ENCODE results near the gene COL6A6.

COL6A6 gene, protein sequence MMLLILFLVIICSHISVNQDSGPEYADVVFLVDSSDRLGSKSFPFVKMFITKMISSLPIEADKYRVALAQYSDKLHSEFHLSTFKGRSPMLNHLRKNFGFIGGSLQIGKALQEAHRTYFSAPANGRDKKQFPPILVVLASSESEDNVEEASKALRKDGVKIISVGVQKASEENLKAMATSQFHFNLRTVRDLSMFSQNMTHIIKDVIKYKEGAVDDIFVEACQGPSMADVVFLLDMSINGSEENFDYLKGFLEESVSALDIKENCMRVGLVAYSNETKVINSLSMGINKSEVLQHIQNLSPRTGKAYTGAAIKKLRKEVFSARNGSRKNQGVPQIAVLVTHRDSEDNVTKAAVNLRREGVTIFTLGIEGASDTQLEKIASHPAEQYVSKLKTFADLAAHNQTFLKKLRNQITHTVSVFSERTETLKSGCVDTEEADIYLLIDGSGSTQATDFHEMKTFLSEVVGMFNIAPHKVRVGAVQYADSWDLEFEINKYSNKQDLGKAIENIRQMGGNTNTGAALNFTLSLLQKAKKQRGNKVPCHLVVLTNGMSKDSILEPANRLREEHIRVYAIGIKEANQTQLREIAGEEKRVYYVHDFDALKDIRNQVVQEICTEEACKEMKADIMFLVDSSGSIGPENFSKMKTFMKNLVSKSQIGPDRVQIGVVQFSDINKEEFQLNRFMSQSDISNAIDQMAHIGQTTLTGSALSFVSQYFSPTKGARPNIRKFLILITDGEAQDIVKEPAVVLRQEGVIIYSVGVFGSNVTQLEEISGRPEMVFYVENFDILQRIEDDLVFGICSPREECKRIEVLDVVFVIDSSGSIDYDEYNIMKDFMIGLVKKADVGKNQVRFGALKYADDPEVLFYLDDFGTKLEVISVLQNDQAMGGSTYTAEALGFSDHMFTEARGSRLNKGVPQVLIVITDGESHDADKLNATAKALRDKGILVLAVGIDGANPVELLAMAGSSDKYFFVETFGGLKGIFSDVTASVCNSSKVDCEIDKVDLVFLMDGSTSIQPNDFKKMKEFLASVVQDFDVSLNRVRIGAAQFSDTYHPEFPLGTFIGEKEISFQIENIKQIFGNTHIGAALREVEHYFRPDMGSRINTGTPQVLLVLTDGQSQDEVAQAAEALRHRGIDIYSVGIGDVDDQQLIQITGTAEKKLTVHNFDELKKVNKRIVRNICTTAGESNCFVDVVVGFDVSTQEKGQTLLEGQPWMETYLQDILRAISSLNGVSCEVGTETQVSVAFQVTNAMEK (N-terminal part only)
- total RNA-seq: 0 to 0.14 reads per million in 2 donors

- DNase-seq: no peak
Observed at GRCh38 chr3:130516645-130517512, at the start of gene COL6A6. Gene COL6A6, plus strand, starts transcription at chr3:130517177. Its CDS starts 43,188 bp downstream, at chr3:130560365.

- no peak for DNase-seq
Observed at GRCh38 chr3:130468311-130468710, 48.7 kb upstream of the COL6A6 start.

DNA sequence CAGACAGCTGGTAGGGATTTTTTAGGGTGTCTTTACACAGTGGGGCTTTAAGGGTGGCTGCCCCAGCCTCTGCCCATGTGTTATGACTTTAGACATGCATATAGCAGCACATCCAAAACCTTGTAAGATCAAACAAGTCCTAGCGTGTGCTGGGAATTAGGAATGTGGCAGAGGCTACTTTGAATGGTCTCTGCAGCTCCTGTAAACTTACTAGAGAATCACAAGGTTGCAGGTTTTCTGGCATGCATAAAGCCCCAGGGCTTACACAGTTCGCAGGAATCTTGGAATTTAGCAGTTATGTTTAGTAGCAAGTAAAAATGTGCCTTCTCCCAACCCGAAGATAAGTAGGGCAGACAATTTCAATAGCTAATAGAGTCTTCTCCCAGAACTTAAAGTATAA, 46.9 kb upstream of the COL6A6 start:
- no peak for DNase-seq

DNA sequence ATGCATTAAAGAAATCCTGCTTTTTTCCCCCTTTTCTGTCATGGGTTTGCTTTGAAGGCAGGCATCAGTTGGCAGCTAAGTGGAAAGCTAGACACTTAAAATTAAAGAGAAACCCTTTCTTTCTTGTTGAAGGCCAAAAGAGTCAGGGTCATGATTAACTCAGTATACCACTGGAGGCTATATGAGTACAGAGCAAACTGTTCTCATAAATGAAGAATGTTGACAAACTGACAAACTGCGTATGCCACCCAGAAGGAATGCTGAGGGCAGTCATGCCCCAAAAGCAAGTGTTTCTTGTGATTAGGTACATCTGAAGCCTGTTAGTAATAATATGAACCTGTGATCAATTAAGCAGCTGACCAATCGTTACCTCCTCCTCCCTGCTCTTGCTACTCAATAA, 43.6 kb upstream of the COL6A6 start:
- no peak for DNase-seq

DNA sequence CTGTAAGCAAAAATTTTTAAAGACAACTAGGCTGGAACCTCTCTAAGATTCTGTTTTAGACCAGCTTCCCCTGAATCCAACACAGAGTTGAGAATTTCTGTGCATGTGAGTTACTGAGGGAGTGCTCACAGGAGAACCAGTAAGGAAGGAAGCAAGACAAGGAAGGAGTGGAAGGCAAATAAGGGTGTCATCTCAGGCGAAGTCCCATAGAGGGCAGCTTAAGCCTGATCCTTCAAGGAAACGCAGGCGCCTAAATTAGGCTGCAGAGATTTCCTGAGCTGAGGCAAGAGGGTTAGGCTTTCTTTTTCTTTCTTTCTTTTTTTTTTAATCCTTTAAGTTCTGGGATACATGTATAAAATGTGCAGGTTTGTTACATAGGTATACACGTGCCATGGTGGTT, 36.2 kb upstream of the COL6A6 start:
- no peak for DNase-seq

GRCh38 chr3:130488288-130488687, 28.7 kb upstream of the COL6A6 start:
- DNase-seq: no peak

DNA sequence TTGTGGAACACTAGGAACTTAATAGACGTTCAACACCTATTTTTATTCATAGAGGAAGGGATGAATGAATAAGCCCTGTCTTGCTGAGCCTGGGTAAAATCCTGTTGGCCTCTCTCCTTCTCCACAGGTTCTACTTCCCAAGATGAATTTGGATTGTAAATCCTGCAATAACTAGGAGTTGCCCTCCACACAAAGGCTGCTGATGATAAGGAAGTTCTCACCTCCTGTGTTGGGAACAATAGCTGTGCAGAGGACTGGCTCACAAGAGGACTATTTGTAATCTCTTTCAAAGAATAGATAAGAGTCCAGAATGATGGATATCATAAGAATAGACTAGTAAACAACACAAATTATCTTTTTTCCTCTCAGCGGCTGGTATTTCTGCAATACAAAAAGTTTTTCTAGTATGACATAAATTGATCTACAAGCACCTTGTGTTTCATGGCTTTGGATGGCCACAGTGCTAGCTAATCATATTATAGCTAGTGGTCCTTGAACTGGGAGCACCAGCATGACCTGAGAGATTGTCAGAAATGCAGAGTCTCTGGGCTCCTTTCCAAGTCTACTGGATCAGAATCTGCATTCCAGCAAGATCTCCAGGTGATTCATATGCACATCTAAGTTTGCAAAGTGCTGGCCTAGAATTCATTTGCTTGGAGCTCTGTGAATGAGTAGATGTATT, 28.1 kb upstream of the COL6A6 start:
- no peak for DNase-seq

DNA sequence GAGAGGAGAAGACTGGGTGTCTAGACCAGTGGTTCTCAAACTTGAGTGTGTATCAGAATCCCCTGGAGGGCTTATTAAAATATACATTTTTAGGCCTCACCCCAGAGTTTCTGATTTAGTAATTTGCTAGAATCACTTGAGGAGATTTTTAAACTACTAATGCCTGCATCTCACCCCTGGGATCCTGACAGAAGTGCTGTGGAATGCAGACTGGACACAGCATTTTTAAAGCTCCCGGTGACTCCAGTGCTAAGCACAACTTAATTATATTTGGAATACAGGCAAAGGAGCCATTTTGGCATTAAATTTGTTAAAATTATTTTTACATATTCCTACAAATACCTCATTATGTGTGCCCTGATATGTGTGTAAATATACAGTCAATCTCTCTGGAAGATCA, 26.7 kb upstream of the COL6A6 start:
- DNase-seq: no peak

DNA sequence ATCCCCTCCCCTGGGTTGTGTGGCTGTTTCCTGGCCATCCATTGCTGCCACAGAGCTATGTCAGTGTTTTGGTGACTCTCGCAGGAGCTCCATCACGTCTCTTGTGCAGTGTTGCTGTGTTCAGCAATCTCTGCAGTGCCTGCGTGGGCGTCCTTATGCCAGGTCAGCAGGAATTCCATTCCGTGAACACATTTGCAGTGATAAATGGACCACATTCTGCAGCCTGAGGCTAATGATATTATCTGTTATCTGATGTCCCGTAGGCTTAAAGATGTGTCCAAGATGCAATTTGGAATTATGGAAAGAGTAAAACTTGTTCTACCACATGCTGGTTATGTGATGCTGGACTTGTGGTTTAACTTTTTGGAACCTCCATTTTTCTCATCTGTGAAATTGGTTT, 25.5 kb upstream of the COL6A6 start:
- no peak for DNase-seq

- no peak for DNase-seq
Observed at GRCh38 chr3:130504701-130505100, 12.3 kb upstream of the COL6A6 start.

DNA sequence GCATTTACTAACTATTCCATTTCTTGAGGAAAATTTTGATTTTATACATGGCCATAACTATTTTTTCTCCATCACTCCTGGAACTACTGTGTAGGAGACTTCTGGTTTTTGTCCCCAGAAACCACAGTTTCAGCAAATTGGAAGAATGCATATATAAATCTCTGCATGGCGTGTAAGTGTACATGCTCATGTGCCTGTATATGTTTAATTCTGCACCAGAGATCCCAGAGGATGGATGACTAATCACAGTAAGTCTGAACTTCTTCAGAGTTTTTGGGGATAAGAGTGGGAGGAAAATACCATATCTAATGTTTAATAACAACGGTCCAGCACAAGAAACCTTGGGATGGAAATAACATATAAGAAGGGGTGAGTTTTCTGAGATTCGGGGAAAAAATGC, 10.9 kb upstream of the COL6A6 start:
- DNase-seq: no peak

DNA sequence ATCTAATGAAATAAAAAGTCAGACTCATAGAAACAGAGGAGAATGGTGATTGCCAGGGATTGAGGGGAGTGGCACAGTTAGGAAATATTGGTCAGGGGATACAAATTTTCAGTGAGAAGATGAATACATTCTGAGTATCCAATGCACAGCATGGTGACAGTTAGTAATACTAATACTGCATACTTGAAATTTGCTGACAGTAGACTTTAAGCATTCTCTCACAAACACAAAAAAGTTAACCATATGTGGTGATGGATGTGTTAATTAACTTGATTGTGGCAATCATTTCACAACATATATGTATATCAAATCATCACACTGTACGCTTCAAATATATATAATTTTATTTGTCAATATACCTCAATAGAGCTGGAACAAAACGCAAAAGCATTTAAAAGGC, 9.2 kb upstream of the COL6A6 start:
- no peak for DNase-seq

DNA sequence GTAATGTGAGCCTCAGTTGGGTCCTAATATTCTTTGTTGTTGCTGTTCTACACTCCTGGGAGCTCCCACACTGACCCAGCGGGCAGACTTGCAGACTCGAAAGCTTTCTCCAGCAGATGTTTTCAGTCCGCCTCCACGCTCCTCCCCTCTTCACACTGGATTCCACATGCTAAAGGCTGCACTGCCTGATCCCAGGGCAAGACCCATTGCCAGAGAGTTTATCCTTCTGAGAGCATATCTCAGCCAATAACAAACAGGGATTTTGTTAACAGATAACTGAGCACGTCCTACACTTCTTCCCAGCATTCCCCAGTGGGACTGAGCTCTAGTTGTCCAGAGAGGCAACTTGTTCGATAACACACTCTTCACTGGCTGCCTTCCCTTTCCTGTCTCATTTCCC, 8.0 kb upstream of the COL6A6 start:
- DNase-seq: no peak

DNA sequence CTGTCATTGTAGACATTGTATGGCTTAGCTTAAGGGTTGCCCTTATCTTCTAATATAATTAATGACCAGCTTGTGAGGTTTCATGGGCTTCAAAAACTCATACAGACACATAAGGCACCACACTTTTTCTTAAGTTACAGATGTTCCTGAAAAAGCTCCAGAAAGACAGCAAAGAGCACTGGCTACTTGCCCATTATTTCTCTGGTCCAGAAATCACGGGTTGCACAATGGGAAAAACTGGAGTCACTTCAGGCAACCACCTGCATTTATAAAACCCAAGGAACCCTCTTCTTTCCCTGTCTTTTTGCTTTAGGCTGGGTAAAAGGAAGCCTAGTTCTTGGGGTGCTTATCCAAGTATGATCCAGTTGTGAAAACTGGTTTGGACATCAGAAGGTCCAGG, 2.3 kb upstream of the COL6A6 start:
- DNase-seq: no peak

- DNase-seq: no peak
Observed at GRCh38 chr3:130515755-130516154, 1.2 kb upstream of the COL6A6 start.

- DNase-seq: no peak
Observed at GRCh38 chr3:130517602-130518001, 625 bp downstream of the COL6A6 start.

GRCh38 chr3:130519754-130520153, 2.8 kb downstream of the COL6A6 start:
- no peak for DNase-seq

DNA sequence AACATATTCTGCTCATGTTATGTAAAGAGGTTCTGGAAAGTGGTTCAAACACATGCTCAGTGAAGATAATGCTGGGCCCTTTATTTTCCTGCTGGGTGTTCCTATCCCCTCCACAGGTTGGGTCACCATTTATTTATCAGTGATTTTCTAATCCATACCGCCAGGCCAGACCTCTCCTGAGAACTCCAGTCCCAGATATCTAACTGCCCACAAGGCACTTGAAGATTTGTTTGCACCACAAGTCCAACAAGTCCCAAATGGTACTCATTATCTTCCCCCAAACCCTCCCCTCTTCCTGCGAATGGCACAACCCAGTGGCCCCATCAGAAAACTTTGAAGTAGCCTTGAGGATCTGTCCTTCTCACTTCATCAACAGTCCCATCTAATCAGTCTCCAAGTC, 5.4 kb downstream of the COL6A6 start:
- no peak for DNase-seq

- DNase-seq: no peak
Observed at GRCh38 chr3:130527426-130527825, 10.4 kb downstream of the COL6A6 start.

DNA sequence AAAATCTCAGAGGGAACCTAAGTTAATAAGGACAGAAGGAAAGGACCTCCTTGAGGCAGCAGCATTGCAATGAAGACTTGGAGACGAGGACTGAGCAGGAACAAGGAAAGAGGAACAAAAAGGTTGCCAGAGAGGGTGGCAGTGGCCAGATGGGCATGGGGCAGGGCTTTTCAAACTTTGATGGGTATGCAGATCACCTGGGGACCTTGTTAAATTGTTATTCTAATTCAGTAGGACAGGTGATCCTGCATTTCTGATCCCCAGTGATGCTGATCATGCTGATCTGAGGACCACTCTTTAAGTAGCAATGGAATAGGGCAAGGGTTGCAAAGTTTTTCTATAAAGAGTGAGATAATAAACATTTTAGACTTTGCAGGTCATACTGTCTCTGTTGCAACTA, 11.1 kb downstream of the COL6A6 start:
- DNase-seq: no peak

GRCh38 chr3:130529486-130530215, 12.7 kb downstream of the COL6A6 start:
- no peak for DNase-seq
